Heart left ventricle (tissue), 16 donors: ENCODE measurements around the gene CFAP221. TPM values are rescaled to one million over a fixed set of nuclear protein-coding genes. Genes with fewer than 3 reads are reported as not detected.

Experiments used
- ATAC-seq, 4 donors: fragments of 200-7000 bp; cut with Tn5 transposase; one replicate each; pipeline ENCODE4 v1.9.1; 2020 to 2022; ENCODE audit warnings: moderate library complexity in 4 of 4, mild to moderate bottlenecking in 3 of 4, moderate number of reproducible peaks in 1 of 4
- DNase-seq, 5 donors: peaks; one replicate each; pipeline ENCODE4 v3.0.0-alpha.2; 2020
- H3K27ac ChIP-seq, 12 donors: fragments of 200-600 bp; sonication (generic) in 4 of 12; one replicate each; pipeline versions ENCODE4 v1.5.0 to v1.8.0; 2016 to 2022; ENCODE audit warnings: mild to moderate bottlenecking in 2 of 12
- H3K27me3 ChIP-seq, 9 donors: fragments of 200-600 bp; sonication (generic) in 2 of 9; one replicate each; pipeline versions ENCODE4 v1.5.1 to v1.8.0; 2016 to 2022; ENCODE audit warnings: mild to moderate bottlenecking in 3 of 9
- H3K36me3 ChIP-seq, 9 donors: fragments of 200-600 bp; sonication (generic) in 2 of 9; one replicate each; pipeline versions ENCODE4 v1.5.0 to v1.8.0; 2018 to 2022; ENCODE audit warnings: mild to moderate bottlenecking in 2 of 9
- H3K4me1 ChIP-seq, 12 donors: fragments of 200-600 bp; sonication (generic) in 4 of 12; one replicate each; pipeline versions ENCODE4 v1.5.0 to v1.8.0; 2016 to 2022; ENCODE audit warnings: mild to moderate bottlenecking in 3 of 12
- H3K4me3 ChIP-seq, 12 donors: fragments of 200-600 bp; sonication (generic) in 4 of 12; one replicate each; pipeline versions ENCODE4 v1.5.0 to v1.8.0; 2017 to 2022; ENCODE audit warnings: mild to moderate bottlenecking in 9 of 12, moderate library complexity in 4 of 12
- H3K9me3 ChIP-seq, 12 donors: fragments of 200-600 bp; sonication (generic) in 4 of 12; one replicate each; pipeline versions ENCODE4 v1.5.0 to v1.8.0; 2016 to 2022; ENCODE audit warnings: mild to moderate bottlenecking in 1 of 12
- CTCF ChIP-seq, 12 donors: fragments of 200-600 bp; sonication (generic) in 4 of 12; IDR thresholded peaks; one replicate each; pipeline versions ENCODE4 v1.5.0 to v1.8.0; 2018 to 2022; ENCODE audit warnings: antibody characterized with exemption in 12 of 12, mild to moderate bottlenecking in 5 of 12
- POLR2A ChIP-seq, 2 donors: fragments of 450-650 bp; IDR thresholded peaks; one replicate each; pipeline ENCODE4 v1.6.1; 2017; ENCODE audit warnings: antibody characterized with exemption in 2 of 2, mild to moderate bottlenecking in 2 of 2, moderate library complexity in 2 of 2
- WGBS, 4 donors: extraction: QIAGEN DNeasy Blood & Tissue Kit in 2 of 4; methylation state at CpG; one replicate each; pipeline versions ENCODE4 v1.1.5 to v1.1.7; 2013 to 2018; 5-methylcytosine and 5-hydroxymethylcytosine counted together
- intact Hi-C, 10 donors: fragments of 100-400 bp; cut with DNase I; formaldehyde crosslinking; loops; one replicate each; pipeline versions ENCODE4 v1.11.1 to v1.14.2; 2022
- polyA plus RNA-seq, 2 donors: library from polyadenylated mRNA; stranded (reverse); fragments of 200-250 nt; gene quantifications; one replicate each; pipeline ENCODE4 v1.2.3, GENCODE V29; 2013
- total RNA-seq, 9 donors: library from RNA; depleted of rRNA in 2 of 9; stranded (reverse); fragments of >200 nt in 2 of 9; fragmentation: NEBNext Ultra II Directional in 3 of 9; extraction: Animal tissue kit (Norgen Biotek cat#: 25700) in 3 of 9; gene quantifications; one replicate each; pipeline versions ENCODE4 v1.1.0 to v1.2.4, GENCODE V29; 2016 to 2023
- donor health status: ischemic (EF 13 %, LVEDD 7.1; RV severe dilation, severe dysfunction).
- donor health status: healthy with polysubstance abuse.
- donor health status: DM: no; HTN: yes; CAD: no.
- donor health status: DM: no; HTN: no; CAD: no.
- donor health status: ischemic (EF 25% LVEDD 6.9; RV normal size, moderate dysfunction).
- donor health status: ischemic (EF 25% LVEDD 5.7; RV mildly dilated, moderate dysfunction).
- donor health status: healthy.
- donor health status: DM: yes; HTN: yes; CAD: no.
- donor health status: ischemic (EF 35%, LVEDD 5.7; RV mildly dilated, moderate dysfunction).
- donor health status: nonischemic (EF 11% LVEDD 7.7; RV severe dilation, severe dysfunction).
- donor health status: DM: yes; HTN: yes; CAD: no.
- donor health status: PGD.
- donor health status: ischemic (EF 29% LVEDD 5.4; RV normal size, mild dysfunction).
- donor health status: nonischemic (EF 23%, LVEDD 6.1; RV moderate dilation, normal function).

The CFAP221 gene
- total and polyA plus RNA-seq, 11 donors, result 0.08 to 2.2 (median 1.4) TPM; not detected in 1

- DNase-seq, result no peak
- Histone ChIP-seq H3K27ac (no peak overlapping the region), H3K36me3 (no peaks in the 10 kb centered on the region), H3K4me3 (no peak overlapping the region), H3K9me3 (peaks cover 0 to 10% (median 0%) of the 10 kb centered on the region in 12 donors), H3K27me3 (no peaks in the 10 kb centered on the region), H3K4me1 (no peaks in the 10 kb centered on the region)
- TF ChIP-seq CTCF (IDR thresholded peaks at IDR 0.05) (no peak), POLR2A (IDR thresholded peaks at IDR 0.05) (no peak)
- ATAC-seq, result no peak
- intact Hi-C loops, result no loop called here
- WGBS, 4 donors, result 91 to 93% (median 91%) methylated on average over 3 of the region's 3 CpGs
Measured at GRCh38 chr2:119625226-119625625, 81.0 kb downstream of the CFAP221 start.

- H3K4me1 ChIP-seq, result no peaks in the 10 kb centered on the region
- no peak overlapping the region for H3K4me3 ChIP-seq
- no peak for TF ChIP-seq CTCF (IDR thresholded peaks at IDR 0.05)
- TF ChIP-seq POLR2A (IDR thresholded peaks at IDR 0.05), result no peak
- intact Hi-C loops, result no loop called here
- peaks cover 0 to 7% (median 0%) of the 10 kb centered on the region in 12 donors for H3K9me3 ChIP-seq
- DNase-seq, result no peak
- ATAC-seq, result no peak
- H3K27ac ChIP-seq, result no peak overlapping the region
- no peaks in the 10 kb centered on the region for H3K36me3 ChIP-seq
- no peaks in the 10 kb centered on the region for H3K27me3 ChIP-seq
- 75 to 90% (median 79%) methylated on average over 5 of the region's 5 CpGs for WGBS, 4 donors
Measured at GRCh38 chr2:119629323-119629825, 85.1 kb downstream of the CFAP221 start.

- ATAC-seq (no peak), DNase-seq (no peak)
- intact Hi-C loops, result no loop called here
- Histone ChIP-seq H3K4me3 (no peak overlapping the region), H3K9me3 (peaks cover 0 to 13% (median 0%) of the 10 kb centered on the region in 12 donors), H3K4me1 (no peaks in the 10 kb centered on the region), H3K36me3 (no peaks in the 10 kb centered on the region), H3K27ac (no peak overlapping the region), H3K27me3 (no peaks in the 10 kb centered on the region)
- 84 to 97% (median 89%) methylated on average over 4 of the region's 4 CpGs for WGBS, 4 donors
- TF ChIP-seq POLR2A (IDR thresholded peaks at IDR 0.05) (no peak), CTCF (IDR thresholded peaks at IDR 0.05) (no peak)
Measured at GRCh38 chr2:119630121-119630520, 85.9 kb downstream of the CFAP221 start.

GRCh38 chr2:119637371-119637770 is 93.1 kb downstream of the CFAP221 start:
- Histone ChIP-seq H3K27ac (no peak overlapping the region), H3K4me3 (no peak overlapping the region), H3K27me3 (peaks cover 0 to 6% (median 0%) of the 10 kb centered on the region in 9 donors), H3K9me3 (peaks cover 0 to 10% (median 0%) of the 10 kb centered on the region in 12 donors), H3K4me1 (peaks cover 0 to 4% (median 0%) of the 10 kb centered on the region in 12 donors), H3K36me3 (no peaks in the 10 kb centered on the region)
- WGBS, 4 donors, result 65 to 68% (median 67%) methylated on average over 5 of the region's 5 CpGs
- DNase-seq (no peak), ATAC-seq (no peak)
- intact Hi-C loops, result loop anchor here in 2 of 10 donors (5.0 kb wide), 2 partner anchors 35 to 535 kb away; no protein-coding TSS in a partner anchor
- no peak for TF ChIP-seq CTCF (IDR thresholded peaks at IDR 0.05)
- no peak for TF ChIP-seq POLR2A (IDR thresholded peaks at IDR 0.05)
